Stimulated activated effector memory CD8-positive, alpha-beta T cell treated with anti-CD3 and anti-CD28 coated beads, Interleukin-12 subunit alpha, Interleukin-12 subunit beta, amount 100 ng/mL, for 72 hours (primary cell): ENCODE measurements around the gene OXSR1.
"Not testable (repeated sequence)": the region's sequence is repeated elsewhere in the genome, so short reads cannot be mapped to it uniquely, and the experiment has no call there.

Experiments
- ATAC-seq: fragments of 150-1000 bp; cut with Tn5 transposase; 2 replicates; pipeline ENCODE4 v1.10.0; 2021
- DNase-seq, 2 donors: peaks; one replicate each; pipeline ENCODE4 v3.0.0; 2021 to 2022; ENCODE audit warnings: low spot score in 2 of 2
- H3K27ac Mint-ChIP-seq: one replicate; pipeline ENCODE4 v1.8.0; 2022; ENCODE audit warnings: mild to moderate bottlenecking, mixed read lengths
- H3K36me3 Mint-ChIP-seq: one replicate; pipeline ENCODE4 v1.8.0; 2022; ENCODE audit warnings: mild to moderate bottlenecking, mixed read lengths
- H3K4me1 Mint-ChIP-seq: one replicate; pipeline ENCODE4 v1.8.0; 2022; ENCODE audit warnings: mixed read lengths
- H3K4me3 Mint-ChIP-seq: one replicate; pipeline ENCODE4 v1.8.0; 2022; ENCODE audit warnings: mild to moderate bottlenecking, mixed read lengths
- H3K9me3 Mint-ChIP-seq: one replicate; pipeline ENCODE4 v1.8.0; 2022; ENCODE audit warnings: mixed read lengths

Gene OXSR1

GRCh38 chr3:38149708-38150107, 15.6 kb upstream of the OXSR1 start:
- no peak overlapping the region for H3K27ac Mint-ChIP-seq
- DNase-seq (peak in 1 of 2 donors; percentile 37), ATAC-seq (no peak)
- H3K9me3 Mint-ChIP-seq = peaks cover 8% of the 10 kb centered on the region
- H3K4me1 Mint-ChIP-seq = peaks cover 46% of the 10 kb centered on the region
- H3K36me3 Mint-ChIP-seq = no peaks in the 10 kb centered on the region
- no peak overlapping the region for H3K4me3 Mint-ChIP-seq

- H3K36me3 Mint-ChIP-seq = no peaks in the 10 kb centered on the region
- H3K4me1 Mint-ChIP-seq = peaks cover 55% of the 10 kb centered on the region
- H3K4me3 Mint-ChIP-seq = no peak overlapping the region
- H3K9me3 Mint-ChIP-seq = peaks cover 8% of the 10 kb centered on the region
- DNase-seq (peak in 1 of 2 donors; percentile 35), ATAC-seq (no peak)
- H3K27ac Mint-ChIP-seq = peak overlapping the region; percentile 58
Measured at GRCh38 chr3:38150780-38151528, 14.4 kb upstream of the OXSR1 start.

GRCh38 chr3:38151667-38152265, 13.6 kb upstream of the OXSR1 start:
- Mint-ChIP-seq H3K27ac (peak overlapping the region; percentile 58), H3K4me1 (peaks cover 55% of the 10 kb centered on the region), H3K36me3 (no peaks in the 10 kb centered on the region), H3K9me3 (peaks cover 6% of the 10 kb centered on the region), H3K4me3 (no peak overlapping the region)
- DNase-seq = peak; percentile 0 to 43
- peak; percentile 91 for ATAC-seq

- no peaks in the 10 kb centered on the region for H3K36me3 Mint-ChIP-seq
- H3K9me3 Mint-ChIP-seq = no peaks in the 10 kb centered on the region
- peaks cover 55% of the 10 kb centered on the region for H3K4me1 Mint-ChIP-seq
- DNase-seq (peak in 1 of 2 donors; percentile 43), ATAC-seq (peak; percentile 52)
- H3K27ac Mint-ChIP-seq = no peak overlapping the region
- H3K4me3 Mint-ChIP-seq = no peak overlapping the region
Measured at GRCh38 chr3:38152609-38153008, 12.7 kb upstream of the OXSR1 start.

DNA sequence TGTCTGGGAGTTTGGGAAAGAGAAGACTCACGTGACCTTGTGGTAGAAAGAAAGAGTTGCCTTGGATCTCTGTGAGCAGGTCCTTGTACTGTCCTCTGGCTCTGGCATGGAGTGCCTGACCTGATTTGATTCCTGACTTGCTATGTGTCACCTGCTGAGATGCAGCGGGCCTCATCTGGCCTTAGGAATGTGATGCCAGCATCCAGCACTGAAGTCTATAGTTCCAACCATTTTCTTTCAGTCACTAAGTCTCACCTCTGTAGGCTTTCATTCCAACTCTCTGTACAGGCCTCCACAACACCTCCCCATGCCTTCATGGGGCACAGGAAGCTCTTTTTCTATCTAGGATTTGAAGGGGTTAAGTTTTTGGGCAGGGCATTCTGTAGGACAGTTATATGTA, 12.1 kb upstream of the OXSR1 start:
- Mint-ChIP-seq H3K27ac (peak overlapping the region; percentile 60), H3K4me1 (peaks cover 55% of the 10 kb centered on the region), H3K9me3 (no peaks in the 10 kb centered on the region), H3K36me3 (no peaks in the 10 kb centered on the region), H3K4me3 (no peak overlapping the region)
- ATAC-seq (no peak), DNase-seq (peak in 1 of 2 donors; percentile 34)

DNA sequence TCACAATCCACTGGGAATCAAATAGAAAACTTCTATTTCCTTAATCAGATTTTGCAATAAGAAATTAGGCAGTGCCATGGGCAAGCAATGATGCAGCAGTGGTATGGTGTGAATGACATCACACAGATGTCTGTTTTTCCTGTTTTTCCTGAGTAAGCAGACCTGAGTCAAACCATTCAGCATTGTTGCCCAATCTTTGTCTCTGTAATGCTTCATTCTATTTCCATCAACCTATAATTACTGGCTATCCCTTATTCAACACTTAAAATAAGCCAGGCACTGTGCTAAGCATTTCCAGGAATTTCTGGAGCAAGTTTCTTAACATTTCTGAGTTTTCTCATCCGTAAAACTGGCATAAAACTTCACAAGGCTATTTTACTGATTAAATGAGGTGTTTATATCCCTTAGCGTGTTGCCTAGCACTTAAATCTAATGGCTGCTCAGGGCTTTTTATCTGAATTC, 11.3 kb upstream of the OXSR1 start:
- peaks cover 55% of the 10 kb centered on the region for H3K4me1 Mint-ChIP-seq
- peak; percentile 71 for ATAC-seq

DNA sequence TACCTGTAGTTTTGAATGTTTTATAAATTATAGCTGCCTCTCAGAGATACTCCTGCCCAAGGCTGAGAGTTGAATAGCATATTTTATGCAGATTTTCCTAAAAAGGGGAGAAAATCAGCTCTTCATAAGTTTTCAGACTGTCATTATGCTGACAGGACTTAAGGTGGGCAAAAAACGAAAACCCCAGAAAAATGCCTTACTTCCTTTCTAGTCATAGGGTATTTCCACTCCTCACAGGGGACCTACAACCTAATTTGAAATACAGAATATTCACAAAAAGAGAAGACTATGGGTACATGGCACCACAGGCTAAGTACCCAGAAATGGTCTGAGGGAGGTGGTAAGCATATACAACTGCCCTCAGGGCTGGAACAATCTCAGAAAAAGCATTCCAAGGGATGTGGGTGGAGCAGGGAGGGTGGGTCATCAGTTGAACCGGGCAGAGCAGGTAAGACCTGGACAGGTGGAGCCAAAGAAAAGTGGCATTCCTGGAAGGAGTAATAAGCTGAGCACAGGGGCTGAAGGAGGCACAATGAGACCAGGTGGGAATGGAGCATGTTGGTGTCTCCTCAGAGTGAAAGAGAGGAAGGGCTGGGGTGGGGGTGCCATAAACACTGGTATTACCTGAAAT, 10.6 kb upstream of the OXSR1 start:
- peak overlapping the region; percentile 60 for H3K27ac Mint-ChIP-seq
- H3K9me3 Mint-ChIP-seq = no peaks in the 10 kb centered on the region
- no peak for ATAC-seq
- H3K36me3 Mint-ChIP-seq = no peaks in the 10 kb centered on the region
- H3K4me3 Mint-ChIP-seq = no peak overlapping the region
- H3K4me1 Mint-ChIP-seq = peaks cover 49% of the 10 kb centered on the region
- peak in 1 of 2 donors; percentile 48 for DNase-seq

More for the DNA sequence above, 11.3 kb upstream of the OXSR1 start:
- Mint-ChIP-seq H3K4me3 (no peak overlapping the region), H3K9me3 (no peaks in the 10 kb centered on the region), H3K36me3 (no peaks in the 10 kb centered on the region), H3K27ac (peak overlapping the region; percentile 60)
- DNase-seq = peak in 1 of 2 donors; percentile 36

GRCh38 chr3:38155825-38156224, 9.5 kb upstream of the OXSR1 start:
- no peak for ATAC-seq
- no peaks in the 10 kb centered on the region for H3K9me3 Mint-ChIP-seq

GRCh38 chr3:38157117-38157516, 8.2 kb upstream of the OXSR1 start:
- peaks cover 33% of the 10 kb centered on the region for H3K4me1 Mint-ChIP-seq
- DNase-seq (peak in 1 of 2 donors; percentile 26), ATAC-seq (no peak)
- no peak overlapping the region for H3K27ac Mint-ChIP-seq
- H3K9me3 Mint-ChIP-seq = no peaks in the 10 kb centered on the region
- no peak overlapping the region for H3K4me3 Mint-ChIP-seq
- H3K36me3 Mint-ChIP-seq = no peaks in the 10 kb centered on the region

More at GRCh38 chr3:38155825-38156224, 9.5 kb upstream of the OXSR1 start:
- DNase-seq = peak in 1 of 2 donors; percentile 30
- H3K27ac Mint-ChIP-seq = peak overlapping the region; percentile 60
- H3K4me3 Mint-ChIP-seq = no peak overlapping the region
- peaks cover 46% of the 10 kb centered on the region for H3K4me1 Mint-ChIP-seq
- no peaks in the 10 kb centered on the region for H3K36me3 Mint-ChIP-seq

DNA sequence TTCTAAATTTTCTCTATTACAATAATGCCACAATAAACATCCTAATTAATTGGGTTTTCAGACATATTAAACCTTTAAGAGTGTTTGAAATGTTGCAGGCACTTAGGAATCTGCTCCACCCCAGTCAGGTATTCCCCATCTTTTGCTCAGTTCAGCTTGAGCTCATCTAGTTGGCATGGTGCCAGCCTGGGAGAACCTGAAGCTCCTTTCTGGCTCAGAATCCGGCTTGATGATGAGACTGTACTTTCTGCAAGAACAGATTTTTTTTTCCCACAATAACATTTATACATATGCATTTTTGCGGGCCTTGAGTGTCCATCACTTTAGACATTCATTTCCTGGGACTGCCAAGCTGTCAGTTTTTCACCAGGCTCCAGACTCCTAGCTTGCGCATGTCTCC, 7.7 kb upstream of the OXSR1 start:
- ATAC-seq (no peak), DNase-seq (peak in 1 of 2 donors; percentile 37)
- Mint-ChIP-seq H3K9me3 (no peaks in the 10 kb centered on the region), H3K36me3 (no peaks in the 10 kb centered on the region), H3K27ac (no peak overlapping the region), H3K4me3 (no peak overlapping the region), H3K4me1 (peaks cover 28% of the 10 kb centered on the region)

DNA sequence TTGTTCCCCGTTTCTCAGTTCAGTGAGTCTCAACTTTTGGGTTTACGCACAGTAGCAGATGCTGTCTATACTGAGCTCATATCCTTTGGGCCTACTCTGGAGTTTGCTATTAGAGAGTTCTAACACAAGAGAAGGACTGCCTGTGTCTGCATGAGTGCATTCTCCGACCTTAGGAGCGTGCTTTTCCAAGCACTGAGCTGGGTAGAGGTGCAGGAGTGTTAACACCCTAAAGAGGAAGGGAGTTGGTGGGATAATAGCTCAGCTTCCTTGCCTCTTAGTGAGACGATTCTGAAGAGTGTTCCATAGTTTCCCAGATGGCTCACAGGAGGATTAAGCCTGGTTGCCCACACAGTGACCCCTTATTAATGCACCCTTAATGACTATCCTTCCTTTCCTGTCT, 6.9 kb upstream of the OXSR1 start:
- no peak overlapping the region for H3K27ac Mint-ChIP-seq
- no peaks in the 10 kb centered on the region for H3K36me3 Mint-ChIP-seq
- peak in 1 of 2 donors; percentile 44 for DNase-seq
- peaks cover 20% of the 10 kb centered on the region for H3K4me1 Mint-ChIP-seq
- no peak for ATAC-seq
- no peaks in the 10 kb centered on the region for H3K9me3 Mint-ChIP-seq
- H3K4me3 Mint-ChIP-seq = no peak overlapping the region

GRCh38 chr3:38160704-38161103, 4.6 kb upstream of the OXSR1 start:
- not testable (repeated sequence) for H3K27ac Mint-ChIP-seq, H3K9me3 Mint-ChIP-seq, H3K4me3 Mint-ChIP-seq, DNase-seq, ATAC-seq, H3K4me1 Mint-ChIP-seq
- H3K36me3 Mint-ChIP-seq = peaks cover 16% of the 10 kb centered on the region

DNA sequence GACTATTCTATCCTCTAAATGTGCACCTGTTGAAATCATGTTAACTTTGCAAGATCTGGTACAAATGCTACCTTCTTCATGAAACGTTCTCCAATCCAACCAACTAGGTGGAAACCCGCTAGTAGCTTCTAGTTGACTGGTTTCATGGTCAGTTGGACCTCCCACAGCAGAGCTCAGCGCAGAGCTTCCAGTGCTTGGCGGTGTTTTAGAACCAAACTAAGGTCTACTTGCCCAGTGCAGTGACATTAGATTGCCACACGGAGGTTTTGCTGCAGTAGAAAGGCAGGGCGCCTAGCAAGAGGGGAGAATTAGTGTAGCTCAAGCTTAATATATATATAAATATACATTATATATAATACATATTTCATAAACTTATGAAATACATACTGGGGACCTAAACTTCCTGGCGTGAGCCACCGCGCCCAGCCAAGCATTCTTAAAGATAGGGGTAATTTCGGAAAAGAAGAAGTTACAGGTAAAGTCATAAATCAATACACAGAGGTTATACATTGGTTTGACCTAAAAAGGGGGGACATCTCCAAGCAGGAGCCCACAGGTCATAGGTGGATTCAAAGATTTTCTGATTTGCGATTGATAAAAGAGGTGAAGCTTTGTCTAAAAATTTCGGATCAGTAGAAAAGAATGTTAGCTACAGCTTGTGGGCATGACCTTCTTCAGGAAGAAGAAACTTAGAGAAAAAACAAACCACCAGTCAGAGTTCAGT, 2.1 kb upstream of the OXSR1 start:
- Mint-ChIP-seq H3K27ac (no peak overlapping the region), H3K4me3 (no peak overlapping the region), H3K36me3 (peaks cover 40% of the 10 kb centered on the region), H3K9me3 (no peaks in the 10 kb centered on the region), H3K4me1 (peaks cover 33% of the 10 kb centered on the region)
- DNase-seq (no peak), ATAC-seq (no peak)

DNA sequence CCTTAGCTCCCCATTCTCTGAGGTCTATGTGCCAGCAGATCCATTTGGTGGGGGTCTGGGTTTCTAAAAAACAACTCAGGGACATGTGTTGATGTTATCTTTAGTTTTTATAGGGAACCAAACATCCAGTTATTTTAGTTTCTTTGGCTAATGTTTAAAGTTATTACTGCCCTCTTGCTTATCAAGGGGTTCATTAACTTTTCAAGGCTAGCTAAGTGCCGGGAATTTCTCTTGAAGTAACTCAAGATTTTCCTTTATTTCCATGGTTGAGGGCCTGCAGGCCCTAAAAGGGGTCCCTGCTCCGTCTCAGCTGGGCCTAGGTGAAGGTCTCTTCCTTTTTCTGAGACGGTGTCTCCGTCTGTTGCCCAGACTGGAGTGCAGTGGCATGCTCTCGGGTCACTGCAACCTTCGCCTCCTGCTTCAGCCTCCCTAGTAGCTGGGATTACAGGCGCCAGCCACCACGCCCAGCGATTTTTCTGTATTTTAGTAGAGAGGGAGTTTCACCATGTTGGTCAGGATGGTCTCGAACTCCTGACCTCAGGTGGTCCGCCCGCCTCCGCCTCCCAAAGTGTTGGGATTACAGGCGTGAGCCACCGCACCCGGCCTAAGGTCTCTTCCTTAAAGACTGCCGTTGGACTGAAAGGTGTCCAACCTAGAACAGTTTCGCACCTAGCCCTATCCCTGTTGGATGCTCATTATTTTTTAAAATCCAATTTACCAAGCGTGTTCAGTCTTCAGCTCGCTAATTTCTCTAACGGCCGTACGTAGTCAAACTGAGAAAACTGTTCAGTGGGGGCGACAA, 1.3 kb upstream of the OXSR1 start:
- Mint-ChIP-seq H3K4me3 (peak overlapping the region; percentile 95), H3K4me1 (peaks cover 40% of the 10 kb centered on the region), H3K36me3 (peaks cover 47% of the 10 kb centered on the region), H3K9me3 (no peaks in the 10 kb centered on the region), H3K27ac (peak overlapping the region; percentile 99)
- no peak for ATAC-seq
- DNase-seq = no peak
